Right lobe of liver (tissue), 6 donors: ENCODE measurements around the gene IL17F. TPM values are rescaled to one million over a fixed set of nuclear protein-coding genes. Genes with fewer than 3 reads are reported as not detected.

Experiments used
- ATAC-seq, 4 donors: fragments of 200-7000 bp; cut with Tn5 transposase; one replicate each; pipeline ENCODE4 v1.9.1; 2020; ENCODE audit warnings: mild to moderate bottlenecking in 4 of 4, moderate library complexity in 4 of 4
- DNase-seq, 3 donors: peaks; one replicate each; pipeline ENCODE4 v3.0.0-alpha.2; 2020
- H3K27ac ChIP-seq, 3 donors: fragments of 200-600 bp; one replicate each; pipeline ENCODE4 v1.8.0; 2022
- H3K27me3 ChIP-seq, 2 donors: fragments of 200-600 bp; one replicate each; pipeline ENCODE4 v1.8.0; 2022
- H3K36me3 ChIP-seq, 4 donors: fragments of 200-600 bp; sonication (generic) in 1 of 4; one replicate each; pipeline versions ENCODE4 v1.5.1 to v1.8.0; 2017 to 2022; ENCODE audit warnings: control low read depth in 1 of 4
- H3K4me1 ChIP-seq, 4 donors: fragments of 200-600 bp; sonication (generic) in 1 of 4; one replicate each; pipeline versions ENCODE4 v1.5.1 to v1.8.0; 2017 to 2022; ENCODE audit warnings: control low read depth in 1 of 4
- H3K4me3 ChIP-seq, 3 donors: fragments of 200-600 bp; one replicate each; pipeline ENCODE4 v1.8.0; 2022
- H3K9me3 ChIP-seq, 4 donors: fragments of 200-600 bp; sonication (generic) in 1 of 4; one replicate each; pipeline versions ENCODE4 v1.5.1 to v1.8.0; 2017 to 2022; ENCODE audit warnings: control low read depth in 1 of 4
- CTCF ChIP-seq, 4 donors: fragments of 200-600 bp in 3 of 4; fragments of 450-650 bp in 1 of 4; IDR thresholded peaks; one replicate each; pipeline versions ENCODE4 v1.5.1 to v1.8.0; 2016 to 2022; ENCODE audit warnings: antibody characterized with exemption in 4 of 4, mild to moderate bottlenecking in 2 of 4
- POLR2A ChIP-seq: fragments of 450-650 bp; IDR thresholded peaks from one replicate; pipeline ENCODE4 v1.6.1; 2017; ENCODE audit warnings: antibody characterized with exemption, mild to moderate bottlenecking
- WGBS: methylation state at CpG from one replicate; pipeline ENCODE4 v1.1.6; 2018; ENCODE audit warnings: low coverage, low lambda C conversion rate; ENCODE audit not compliant: insufficient coverage; ENCODE audit errors: missing lambda C conversion rate; 5-methylcytosine and 5-hydroxymethylcytosine counted together
- intact Hi-C, 2 donors: fragments of 100-400 bp; cut with DNase I; formaldehyde crosslinking; loops; one replicate each; pipeline versions ENCODE4 v1.11.2 to v1.14.1; 2022
- total RNA-seq, 6 experiments: library from RNA; depleted of rRNA in 2 of 6; stranded (reverse); fragments of >200 nt in 2 of 6; fragmentation: NEBNext Ultra II Directional in 3 of 6; extraction: Animal tissue kit (Norgen Biotek cat#: 25700) in 3 of 6; gene quantifications; one replicate each; pipeline versions ENCODE4 v1.1.0 to v1.2.4, GENCODE V29; 2016 to 2023
- donor health status: DM: no; HTN: yes; CAD: no.
- donor health status: DM: no; HTN: no; CAD: no.
- donor health status: DM: no; HTN: no; CAD: no.
- donor health status: DM: no; HTN: yes; CAD: no.
- donor health status: DM: no; HTN: yes; CAD: no.

The IL17F gene
- total RNA-seq, 6 experiments from 2014 or later = not detected

GRCh38 chr6:52243282-52243893 lies 912 bp downstream of the IL17F start:
- no peaks in the 10 kb centered on the region for H3K9me3 ChIP-seq
- H3K27me3 ChIP-seq = no peaks in the 10 kb centered on the region
- TF ChIP-seq CTCF (IDR thresholded peaks at IDR 0.05) = no peak
- no peak for TF ChIP-seq POLR2A
- H3K36me3 ChIP-seq = no peaks in the 10 kb centered on the region
- H3K4me3 ChIP-seq = no peak overlapping the region
- no peak for ATAC-seq
- 89% methylated on average over 3 of the region's 4 CpGs for WGBS
- no peak for DNase-seq
- intact Hi-C loops = no loop called here
- H3K4me1 ChIP-seq = no peaks in the 10 kb centered on the region
- H3K27ac ChIP-seq = no peak overlapping the region

DNA sequence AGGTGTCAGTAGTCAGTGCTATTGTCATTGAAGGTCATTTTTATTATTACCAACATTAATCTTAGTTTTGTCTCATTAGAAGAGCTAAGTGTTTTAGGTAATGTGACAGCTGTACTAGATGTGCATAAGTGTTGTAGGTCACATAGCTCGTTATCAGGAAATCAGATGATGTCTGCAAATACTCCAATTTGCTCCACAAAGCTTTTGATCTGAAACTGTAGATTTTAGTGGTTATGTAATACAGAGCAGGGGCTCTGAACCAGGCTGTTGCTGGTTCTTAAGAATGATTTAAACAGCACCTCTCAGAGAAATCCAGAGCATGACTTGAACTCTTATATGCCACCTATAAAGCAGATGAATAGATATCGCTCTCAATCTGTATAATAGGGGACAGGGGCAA lies 2.5 kb downstream of the IL17F start:
- intact Hi-C loops = no loop called here

DNA sequence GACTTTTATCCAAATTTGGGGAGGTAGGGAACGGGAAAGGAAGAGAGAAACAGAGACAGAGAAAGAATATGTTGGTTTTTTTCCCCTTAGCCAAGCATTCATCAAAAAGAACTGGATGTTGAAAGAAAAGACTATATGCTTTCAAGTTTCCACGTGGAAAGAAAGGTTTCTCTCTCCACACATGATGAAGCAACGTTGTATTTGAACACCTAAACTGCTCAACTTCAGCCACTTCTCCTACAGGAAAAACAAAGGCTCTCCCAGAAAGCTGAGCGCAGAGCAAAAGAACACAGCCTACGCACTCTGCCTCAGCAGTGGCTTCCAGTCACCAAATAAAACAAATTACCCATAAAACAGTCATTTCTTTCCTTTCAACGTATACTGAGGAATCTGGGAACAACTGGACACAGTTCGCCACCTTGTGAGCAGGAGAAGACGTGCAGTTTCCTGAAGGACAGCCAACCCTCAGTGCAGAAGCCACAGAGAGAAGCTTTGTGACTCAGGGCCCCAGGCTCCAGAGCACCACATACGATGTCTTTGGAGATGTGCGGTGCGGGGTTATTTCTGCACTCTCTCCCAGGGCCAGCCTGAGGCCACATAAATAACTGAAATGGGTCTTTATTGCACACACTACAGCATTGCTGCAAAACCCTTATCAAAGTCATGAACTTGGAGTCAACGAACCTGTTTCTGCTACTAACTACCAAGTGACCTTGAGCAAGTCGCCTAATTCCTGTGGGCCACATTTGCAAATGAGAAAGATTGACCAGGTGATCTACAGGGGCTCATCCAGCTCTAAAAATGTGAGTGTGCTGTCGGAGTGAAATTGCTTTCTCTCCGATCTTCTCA lies 10.1 kb downstream of the IL17F start:
- 30% methylated on average over 15 of the region's 15 CpGs for WGBS
- no peak for TF ChIP-seq POLR2A
- TF ChIP-seq CTCF (IDR thresholded peaks at IDR 0.05) = peak; percentile 47 to 59 (median 58)
- Histone ChIP-seq H3K27me3 (no peaks in the 10 kb centered on the region), H3K4me3 (no peak overlapping the region), H3K4me1 (peaks cover 0 to 4% (median 0%) of the 10 kb centered on the region in 4 donors), H3K9me3 (no peaks in the 10 kb centered on the region), H3K27ac (no peak overlapping the region), H3K36me3 (no peaks in the 10 kb centered on the region)
- DNase-seq = peak in 2 of 3 donors; percentile 21 to 52
- ATAC-seq = peak; percentile 94 to 98 (median 94)
- intact Hi-C loops = no loop called here

More for the DNA sequence above, 2.5 kb downstream of the IL17F start:
- H3K4me3 ChIP-seq = no peak overlapping the region
- H3K9me3 ChIP-seq = no peaks in the 10 kb centered on the region
- H3K36me3 ChIP-seq = no peaks in the 10 kb centered on the region
- no peak overlapping the region for H3K27ac ChIP-seq
- DNase-seq (no peak), ATAC-seq (no peak)
- no peaks in the 10 kb centered on the region for H3K4me1 ChIP-seq
- TF ChIP-seq POLR2A = no peak
- TF ChIP-seq CTCF (IDR thresholded peaks at IDR 0.05) = no peak
- no peaks in the 10 kb centered on the region for H3K27me3 ChIP-seq
- WGBS = 68% methylated on average over 2 of the region's 2 CpGs

- no peaks in the 10 kb centered on the region for H3K9me3 ChIP-seq
- H3K4me1 ChIP-seq = peaks cover 0 to 4% (median 0%) of the 10 kb centered on the region in 4 donors
- no peaks in the 10 kb centered on the region for H3K36me3 ChIP-seq
- H3K4me3 ChIP-seq = no peak overlapping the region
- intact Hi-C loops = no loop called here
- WGBS = 57% methylated on average over 4 of the region's 4 CpGs
- H3K27ac ChIP-seq = no peak overlapping the region
- no peaks in the 10 kb centered on the region for H3K27me3 ChIP-seq
- no peak for TF ChIP-seq CTCF (IDR thresholded peaks at IDR 0.05)
- no peak for TF ChIP-seq POLR2A
- DNase-seq (no peak), ATAC-seq (no peak)
Observed at GRCh38 chr6:52233005-52233404, 11.3 kb downstream of the IL17F start.
